Stimulated activated CD4-positive, alpha-beta T cell treated with anti-CD3 and anti-CD28 coated beads, Interleukin-1b, Interleukin-23, amount 100 ng/mL, for 1 hour (primary cell): ENCODE data around the gene CNDP2.
"Not testable (repeated sequence)": the region's sequence is repeated elsewhere in the genome, so short reads cannot be mapped to it uniquely, and the experiment has no call there.

Experiments
- DNase-seq, 2 donors: peaks; one replicate each; pipeline ENCODE4 v3.0.0-alpha.2; 2020; ENCODE audit warnings: low read depth in 2 of 2

Gene CNDP2

DNA sequence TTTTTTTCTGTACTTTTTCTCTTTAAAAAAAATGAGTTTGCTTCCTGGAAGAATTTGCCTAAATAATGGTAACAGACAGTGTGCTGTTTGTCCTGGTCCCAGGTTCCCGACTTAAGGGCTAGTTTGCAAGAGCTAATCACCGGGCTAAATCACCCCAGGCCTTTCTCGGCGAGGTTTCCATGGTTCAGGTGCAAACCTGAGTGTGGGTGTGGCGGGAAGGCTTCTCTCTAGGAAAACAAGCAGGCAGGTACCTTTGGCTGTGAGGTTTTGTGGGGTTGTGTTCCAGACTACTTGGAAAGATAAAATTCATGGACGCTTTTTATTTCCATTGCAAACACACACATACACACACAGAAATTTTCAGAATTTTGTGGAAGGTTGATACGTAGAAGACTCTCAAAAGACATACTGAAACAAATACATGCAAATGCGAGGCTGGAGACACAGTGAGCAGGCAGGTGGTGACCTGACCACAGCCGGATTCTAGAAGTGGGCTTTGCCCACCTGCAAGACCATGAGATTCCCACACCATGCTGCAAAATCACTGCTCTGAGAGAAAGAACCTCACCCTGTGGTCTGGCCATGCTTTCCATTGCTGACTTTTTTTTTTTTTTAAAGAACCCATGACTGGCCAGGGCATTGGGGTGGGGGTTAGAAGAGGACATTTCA, 39.0 kb downstream of the CNDP2 start:
- DNase-seq = no peak

DNA sequence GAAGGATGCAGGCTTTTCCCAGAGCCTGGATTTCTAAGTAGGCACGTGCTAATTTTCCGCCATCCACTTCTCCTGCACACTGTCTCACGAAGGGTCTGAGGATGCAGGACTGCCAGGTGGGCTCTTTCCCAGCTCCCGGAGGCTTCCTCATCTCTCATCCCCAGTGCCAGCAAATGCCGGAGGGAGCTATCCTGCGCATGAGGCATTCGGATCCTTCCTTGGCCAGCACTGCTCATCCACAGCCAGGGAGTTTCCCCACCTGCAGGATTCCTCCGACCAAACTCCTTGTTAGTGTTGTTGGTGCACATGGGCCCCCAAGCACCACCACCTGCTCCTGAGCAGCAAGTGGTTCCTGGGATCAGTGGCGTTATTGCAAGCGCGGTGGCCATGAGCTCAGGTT, 43.1 kb downstream of the CNDP2 start:
- no peak for DNase-seq

DNA sequence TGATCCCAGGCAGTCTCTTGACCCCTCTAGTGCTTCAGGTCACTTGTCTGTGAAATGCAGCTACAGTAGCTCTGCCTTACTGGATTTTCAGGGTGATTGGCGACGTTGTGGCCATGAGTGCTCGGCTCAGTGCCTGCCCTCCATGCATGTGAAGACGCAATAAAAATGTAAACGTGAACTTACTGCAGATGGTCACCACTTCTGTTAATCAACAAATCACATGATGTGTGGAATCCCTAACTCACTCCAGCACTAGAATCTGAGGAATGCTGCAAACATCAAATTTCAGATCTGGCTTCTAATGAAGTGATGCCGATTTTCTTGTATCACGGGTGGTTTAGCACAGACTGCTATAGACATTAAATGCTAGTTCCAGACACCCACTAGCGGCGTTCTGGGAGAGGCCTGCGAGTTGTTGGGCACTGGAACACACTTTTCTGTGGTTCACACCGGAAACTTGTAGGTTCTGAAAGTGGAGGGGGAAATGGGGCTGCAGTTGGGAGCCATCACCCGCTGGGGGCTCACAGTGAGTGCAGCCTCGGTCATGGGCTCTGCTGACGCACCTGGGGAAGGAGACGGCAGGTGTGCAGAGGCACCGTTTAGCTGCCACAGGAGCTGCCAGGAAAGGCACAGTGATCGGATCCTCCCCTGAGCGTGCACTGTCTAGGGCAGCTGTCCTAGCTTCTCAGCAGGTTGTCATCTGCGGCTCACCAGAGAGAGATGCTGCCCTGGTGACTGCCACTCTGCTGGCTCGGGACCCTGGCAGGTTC, 44.7 kb downstream of the CNDP2 start:
- DNase-seq = no peak

DNA sequence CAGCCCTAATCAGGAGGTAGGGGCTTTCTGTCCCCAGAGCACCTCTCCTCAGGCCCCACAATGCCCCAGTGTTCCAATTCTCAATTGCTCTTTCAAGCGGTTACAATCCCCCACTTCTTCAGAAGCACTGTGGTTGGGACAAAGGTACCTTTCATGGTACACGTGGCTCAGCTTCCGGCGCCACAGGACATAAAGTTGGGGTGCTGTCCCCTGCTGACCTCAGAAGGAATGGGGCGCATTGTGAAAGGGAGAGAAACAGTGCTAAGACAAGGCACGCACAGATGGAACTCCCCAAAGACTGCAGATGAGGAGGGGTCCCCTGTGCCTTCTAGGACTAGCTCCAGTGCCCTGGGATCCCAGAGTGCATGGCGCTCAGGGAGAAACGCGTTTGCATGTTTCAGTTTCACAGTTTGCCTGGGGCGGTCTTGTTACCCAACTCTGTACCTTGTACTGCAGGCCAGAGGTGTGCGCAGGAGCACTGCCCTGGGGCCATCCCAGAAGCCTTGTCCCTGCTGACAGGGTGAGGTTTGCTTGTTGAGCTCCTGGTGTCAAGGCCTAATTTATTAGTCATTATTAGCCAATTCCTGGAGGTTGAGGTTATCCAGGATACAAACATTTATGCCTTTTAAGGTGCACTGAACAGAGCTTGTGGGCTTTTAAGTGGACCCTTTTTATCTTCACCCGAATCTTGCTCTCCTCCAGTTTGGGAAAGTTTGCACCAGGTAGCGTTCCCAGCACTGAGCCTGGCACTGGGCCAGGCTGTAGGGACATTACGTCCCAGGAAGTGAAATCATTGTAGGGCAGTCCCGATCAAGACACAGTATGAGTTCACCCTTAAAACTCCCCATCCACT, 45.8 kb downstream of the CNDP2 start:
- DNase-seq = no peak

DNA sequence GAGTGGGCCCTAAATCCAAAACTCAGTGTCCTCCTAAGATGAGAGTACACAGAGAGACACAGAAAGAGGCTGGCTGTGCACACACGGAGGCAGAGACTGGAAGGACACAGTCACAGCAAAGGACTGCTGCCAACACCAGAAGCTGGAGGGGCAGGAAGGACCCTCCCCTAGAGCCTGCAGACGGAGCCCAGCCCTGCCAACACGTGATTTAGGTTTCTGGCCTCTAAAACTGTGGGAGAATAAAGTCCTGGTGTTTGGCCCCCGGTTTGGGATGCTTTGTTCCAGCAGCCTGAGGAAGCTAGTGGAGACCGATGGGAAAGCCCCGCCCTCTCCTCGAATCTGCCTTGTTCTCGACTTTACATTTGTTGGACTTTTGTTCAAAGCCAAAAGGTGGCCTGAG, 48.7 kb downstream of the CNDP2 start:
- DNase-seq = no peak

DNA sequence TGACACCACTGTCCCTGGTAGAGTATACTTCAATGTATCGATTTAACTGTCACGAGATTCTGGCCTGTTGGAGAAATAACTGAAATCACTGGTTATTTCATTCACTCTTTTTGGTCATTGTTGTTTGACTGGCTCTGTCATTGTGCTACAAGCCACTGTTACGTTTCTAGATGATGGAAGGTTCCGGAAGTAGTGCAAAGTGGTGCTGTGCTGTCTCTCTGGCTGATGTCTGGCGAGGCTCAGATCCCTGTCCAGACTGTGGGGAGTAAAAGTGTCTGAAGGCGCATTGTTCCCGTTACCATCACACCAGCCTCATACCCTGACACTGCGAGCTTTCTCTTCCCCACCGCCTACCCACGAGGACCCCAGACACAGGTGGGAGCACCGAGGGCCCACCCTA, 49.8 kb downstream of the CNDP2 start:
- DNase-seq = no peak

DNA sequence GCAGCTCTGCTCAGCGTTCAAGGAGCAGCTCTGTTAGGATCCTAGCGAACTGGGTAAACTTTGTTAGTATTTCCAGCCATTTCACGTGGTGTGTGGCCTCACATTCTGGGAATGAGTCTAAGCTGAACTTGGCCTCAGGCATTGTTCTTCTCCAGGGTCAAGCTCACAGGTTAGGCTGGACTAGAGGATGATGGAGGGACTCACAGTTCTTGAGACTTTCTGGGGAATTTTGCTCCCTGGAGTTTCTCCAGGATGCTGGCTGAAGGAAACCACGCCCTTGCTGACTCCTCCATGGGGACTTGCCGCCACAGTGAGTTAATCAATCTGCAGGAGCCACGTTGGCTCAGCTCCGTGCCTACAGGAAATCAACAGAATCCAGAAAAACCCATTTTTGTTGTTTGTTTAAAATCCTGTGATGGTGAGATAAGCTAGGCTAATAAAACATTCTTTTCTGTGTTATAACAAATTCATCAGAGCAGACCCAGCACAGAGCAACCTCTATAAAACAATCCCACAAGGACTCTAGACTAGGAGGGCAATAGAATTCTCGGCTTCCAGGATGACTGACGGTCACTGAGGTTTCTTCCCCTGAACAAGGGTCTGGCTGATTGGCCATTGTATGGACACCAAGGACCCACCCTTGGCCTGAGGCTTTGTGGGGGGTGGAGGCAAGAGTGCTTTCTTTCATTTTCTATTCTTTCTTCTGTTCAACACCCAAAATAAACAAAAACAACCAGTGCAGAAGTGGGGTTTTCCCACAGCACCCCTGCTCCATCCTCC, 50.8 kb downstream of the CNDP2 start:
- no peak for DNase-seq

DNA sequence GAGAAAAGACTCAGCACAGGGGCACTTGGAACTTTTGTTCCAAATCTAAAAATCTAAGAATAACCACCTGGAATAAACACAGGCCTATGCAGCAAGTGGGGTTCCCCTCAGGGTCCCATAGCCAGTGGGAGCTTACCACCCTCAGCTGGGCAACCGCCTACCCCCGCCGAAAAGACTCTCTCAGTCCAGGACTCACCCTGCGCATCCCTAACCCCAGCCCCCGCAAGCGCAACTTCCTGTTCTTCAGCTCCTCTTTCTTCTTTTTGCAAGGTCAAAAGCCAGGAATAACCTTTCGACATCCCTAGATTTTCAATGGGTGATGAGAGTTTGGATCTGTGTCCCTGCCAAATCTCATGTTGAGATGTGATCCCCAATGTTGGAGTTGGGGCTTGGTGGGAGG, 51.7 kb downstream of the CNDP2 start:
- DNase-seq = no peak

DNA sequence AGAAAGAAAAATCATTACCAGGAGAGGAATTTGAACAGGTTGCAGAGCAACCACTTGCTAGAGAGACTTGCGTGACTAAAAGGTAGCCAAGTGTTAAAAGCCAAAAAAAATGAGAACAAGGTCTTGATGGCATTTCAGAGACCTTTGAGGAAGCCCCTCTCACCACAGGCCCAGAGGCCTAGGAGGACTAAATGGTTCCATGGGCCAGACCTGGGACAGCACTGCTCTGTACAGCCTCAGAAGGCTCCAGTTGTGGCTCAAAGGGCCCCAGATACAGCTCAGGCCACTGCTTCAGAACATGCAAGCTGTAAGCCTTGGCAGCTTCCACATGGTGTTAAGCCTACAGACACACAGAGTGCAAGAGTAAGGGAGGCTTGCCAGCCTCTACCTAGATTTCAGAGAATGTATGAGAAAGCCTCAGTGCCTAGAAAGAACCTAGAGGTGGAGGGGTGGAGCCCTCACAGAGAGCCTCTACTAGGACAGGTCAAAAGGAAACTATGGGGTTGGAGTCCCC, 53.5 kb downstream of the CNDP2 start:
- no peak for DNase-seq

DNA sequence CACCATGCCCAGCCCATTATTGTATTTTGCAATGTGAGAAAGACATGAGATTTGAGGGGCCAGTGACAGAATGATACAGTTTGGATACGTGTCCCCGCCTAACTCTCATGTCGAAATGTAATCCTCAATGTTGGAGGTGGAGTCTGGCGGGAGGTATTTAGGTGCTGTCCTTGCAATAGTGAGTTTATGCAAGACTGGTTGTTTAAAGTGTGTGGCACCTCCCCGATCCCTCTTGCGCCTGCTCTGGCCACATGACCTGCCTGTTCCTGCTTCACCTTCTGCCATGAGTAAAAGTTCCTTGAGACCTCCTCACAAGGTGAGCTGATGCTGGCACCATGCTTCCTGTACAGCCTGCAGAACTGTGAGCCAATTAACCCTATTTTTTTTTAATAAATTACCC, 54.7 kb downstream of the CNDP2 start:
- DNase-seq = no peak

DNA sequence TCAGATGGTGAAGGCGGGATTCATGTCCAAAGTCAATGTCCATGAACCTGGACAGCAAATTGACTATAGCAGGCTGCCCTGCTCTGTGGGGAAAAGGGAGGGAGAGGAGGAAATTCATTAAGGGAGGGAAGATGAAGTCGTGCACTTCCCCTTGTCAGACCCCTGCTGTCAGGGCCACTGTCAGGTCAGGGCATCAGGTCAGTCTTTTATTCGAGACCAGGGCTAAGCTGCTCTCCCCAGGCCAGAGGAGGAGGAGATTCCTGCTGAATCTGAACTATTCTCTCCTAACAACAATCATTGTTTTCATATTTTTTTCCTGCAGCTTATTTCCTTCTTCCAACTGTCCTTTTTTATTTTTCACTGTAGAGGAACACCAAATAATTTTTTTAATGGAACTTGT, 55.3 kb downstream of the CNDP2 start:
- DNase-seq = no peak

DNA sequence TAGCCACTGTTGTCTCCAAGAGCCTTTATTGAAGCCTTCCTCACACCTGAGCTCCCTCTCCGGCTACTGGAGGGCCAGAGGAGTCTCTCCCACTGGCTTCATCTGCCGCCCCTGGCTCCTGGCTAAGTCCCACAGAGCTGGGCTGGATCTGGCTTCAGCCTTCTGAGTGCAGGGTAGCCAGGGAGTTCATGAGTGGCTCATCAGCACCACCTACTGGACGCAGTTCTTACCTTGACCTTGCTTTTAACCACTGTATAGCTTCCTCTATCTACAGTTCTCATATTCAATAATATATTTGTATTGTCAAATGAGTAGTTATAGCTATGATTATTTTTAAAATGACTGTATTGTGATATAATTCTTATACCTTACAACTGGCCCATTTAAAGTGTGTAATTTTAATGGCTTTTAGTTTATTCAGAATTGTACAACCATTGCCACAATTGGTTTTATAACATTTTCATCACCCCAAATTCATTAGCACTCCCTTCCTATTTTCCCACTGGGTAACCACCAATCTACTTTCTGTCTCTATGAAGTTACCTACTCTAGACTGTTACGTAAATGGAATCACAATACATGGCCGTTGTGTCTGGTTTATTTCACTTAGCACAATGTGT, 55.9 kb downstream of the CNDP2 start:
- DNase-seq = peak; percentile 34 to 65

DNA sequence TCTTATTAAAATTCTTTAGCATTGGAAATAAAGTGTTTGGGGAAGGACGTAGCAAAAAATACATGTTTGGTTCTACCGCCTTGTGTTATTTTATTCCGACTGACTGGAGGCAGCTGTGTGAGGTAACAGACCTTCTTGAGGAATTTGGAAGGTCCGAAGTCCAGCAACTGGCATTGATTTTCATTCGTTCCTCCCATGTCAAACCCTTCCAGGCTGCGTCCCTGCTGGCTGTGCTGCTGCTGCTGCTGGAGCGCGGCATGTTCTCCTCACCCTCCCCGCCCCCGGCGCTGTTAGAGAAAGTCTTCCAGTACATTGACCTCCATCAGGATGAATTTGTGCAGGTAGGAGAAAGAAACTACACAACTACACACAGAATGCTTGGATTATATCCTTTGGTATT, 60.0 kb downstream of the CNDP2 start:
- no peak for DNase-seq

DNA sequence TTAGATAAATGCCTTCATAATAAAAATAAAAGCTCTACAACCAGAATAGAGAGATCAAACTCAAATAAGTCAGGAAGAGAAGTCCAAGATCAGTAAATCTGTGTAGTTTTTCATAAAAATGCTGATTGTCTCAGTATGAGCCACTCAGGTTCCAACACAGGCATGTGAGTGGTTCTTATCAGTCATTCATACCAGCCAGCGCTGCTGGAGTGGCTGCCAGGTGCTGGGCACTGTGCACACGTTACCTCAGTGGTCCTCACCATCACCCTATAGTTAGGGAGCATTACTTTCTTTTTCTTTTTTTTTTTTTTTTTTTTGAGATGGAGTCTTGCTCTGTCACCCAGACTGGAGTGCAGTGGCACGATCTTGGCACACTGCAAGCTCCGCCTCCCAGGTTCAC, 61.9 kb downstream of the CNDP2 start:
- DNase-seq = no peak

DNA sequence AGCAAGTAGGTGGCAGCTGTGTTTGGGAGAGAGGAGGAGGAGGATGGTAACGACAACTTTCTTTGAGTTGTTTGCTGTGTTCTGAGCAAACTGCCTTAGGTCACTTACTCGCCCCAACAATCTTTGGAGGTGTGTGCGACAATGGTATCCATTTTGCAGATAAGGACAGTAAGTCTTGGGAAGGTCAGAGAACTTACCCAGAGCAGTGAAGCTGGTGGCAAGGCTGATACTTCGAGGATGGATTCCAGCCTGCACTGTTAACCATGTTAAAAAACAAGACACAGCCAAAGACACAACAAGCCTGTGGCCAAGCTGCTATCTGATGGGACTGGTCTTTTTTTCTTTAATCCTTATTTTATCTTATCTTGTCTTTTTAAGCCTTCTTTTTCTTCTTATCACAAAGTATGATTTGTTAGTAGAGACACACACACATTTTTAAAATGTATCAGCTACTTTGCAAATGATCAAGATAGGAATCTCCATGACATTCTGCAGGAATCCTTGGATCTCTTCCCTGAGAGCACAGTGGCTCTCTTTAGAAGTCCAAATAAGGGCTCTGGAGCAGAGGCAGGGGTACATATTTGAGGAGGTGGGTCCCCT, 66.1 kb downstream of the CNDP2 start:
- no peak for DNase-seq

DNA sequence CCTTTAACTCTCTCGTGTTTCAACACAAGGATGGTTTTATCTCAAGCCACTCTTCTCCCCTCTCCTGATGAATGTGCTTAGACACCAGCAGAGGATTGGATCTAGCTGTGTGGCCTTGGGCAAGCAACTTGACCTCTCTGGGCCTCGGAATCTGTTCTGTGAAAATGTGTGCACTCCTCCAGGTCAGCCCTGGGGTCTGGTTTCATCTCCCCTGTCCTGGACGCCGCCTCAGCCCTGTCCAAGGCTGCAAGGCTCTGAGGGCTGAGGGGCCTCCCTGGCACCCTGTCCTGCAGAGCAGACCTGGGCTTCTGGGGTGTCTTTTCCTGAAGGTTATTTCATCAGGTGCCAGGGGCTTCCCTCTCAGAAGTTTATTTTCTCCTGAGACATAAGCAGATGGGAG, 66.6 kb downstream of the CNDP2 start:
- DNase-seq = no peak

DNA sequence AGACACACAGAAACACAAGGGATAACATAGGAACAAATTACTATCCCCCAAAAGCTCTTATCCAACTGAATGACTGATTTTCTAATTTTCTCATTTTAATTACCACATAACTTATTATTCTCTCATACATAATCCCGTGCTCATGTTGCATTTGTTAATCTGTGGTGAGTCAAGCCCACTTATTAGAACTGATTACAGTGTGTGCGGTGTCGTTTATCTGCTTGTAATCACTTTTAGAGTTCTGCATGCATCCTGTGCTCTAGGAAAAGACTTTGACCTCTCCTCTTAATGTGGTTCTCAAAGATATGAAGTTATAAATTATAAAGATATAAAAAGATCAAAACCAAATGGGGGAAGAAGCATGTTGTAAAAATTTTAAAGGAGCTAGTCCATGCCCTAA, 67.8 kb downstream of the CNDP2 start:
- no peak for DNase-seq

DNA sequence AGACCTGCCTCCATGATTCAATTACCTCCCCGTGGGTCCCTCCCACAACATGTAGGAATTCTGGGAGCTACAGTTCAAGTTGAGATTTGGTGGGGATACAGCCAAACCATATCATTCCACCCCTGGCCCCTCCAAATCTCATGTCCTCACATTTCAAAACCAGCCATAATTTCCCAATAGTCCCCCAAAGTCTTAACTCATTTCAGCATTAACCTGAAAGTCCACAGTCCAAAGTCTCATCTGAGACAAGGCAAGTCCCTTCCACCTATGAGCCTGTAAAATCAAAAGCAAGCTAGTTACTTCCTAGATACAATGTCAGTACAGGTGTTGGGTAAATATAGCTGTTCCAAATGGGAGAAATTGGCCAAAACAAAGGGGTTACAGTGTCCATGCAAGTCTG, 69.0 kb downstream of the CNDP2 start:
- DNase-seq = not testable (repeated sequence)

DNA sequence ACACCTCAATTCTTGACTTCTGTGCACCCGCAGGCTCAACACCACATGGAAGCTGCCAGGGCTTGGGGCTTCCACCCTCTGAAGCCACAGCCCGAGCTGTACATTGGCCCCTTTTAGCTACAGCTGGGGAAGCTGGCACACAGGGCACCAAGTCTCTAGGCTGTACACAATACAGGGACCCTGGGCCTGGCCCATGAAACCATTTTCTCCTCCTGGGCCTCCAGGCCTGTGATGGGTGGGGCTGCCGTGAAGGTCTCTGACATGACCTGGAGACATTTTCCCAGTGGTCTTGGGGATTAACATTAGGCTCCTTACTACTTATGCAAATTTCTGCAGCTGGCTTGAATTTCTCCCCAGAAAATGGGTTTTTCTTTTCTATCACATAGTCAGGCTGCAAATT, 69.8 kb downstream of the CNDP2 start:
- not testable (repeated sequence) for DNase-seq

DNA sequence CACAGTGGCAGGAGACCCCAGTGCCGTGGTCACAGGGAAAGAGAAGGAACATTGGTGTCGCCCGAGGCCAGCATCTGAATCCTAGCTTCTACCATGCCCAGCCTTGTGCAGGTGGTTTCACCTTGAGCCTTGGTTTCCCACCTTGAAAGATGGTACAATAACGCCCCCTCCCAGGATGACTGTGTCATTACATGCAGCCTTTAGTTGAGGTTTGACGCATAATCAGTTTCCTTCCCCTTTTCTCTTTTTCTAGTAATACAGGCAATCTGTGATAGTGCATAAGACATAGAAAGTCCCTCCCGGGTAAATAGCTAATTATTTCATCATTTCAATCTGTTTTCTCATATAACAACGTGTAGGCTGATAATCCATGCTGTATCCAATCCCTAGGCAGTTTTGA, 71.7 kb downstream of the CNDP2 start:
- DNase-seq = no peak

DNA sequence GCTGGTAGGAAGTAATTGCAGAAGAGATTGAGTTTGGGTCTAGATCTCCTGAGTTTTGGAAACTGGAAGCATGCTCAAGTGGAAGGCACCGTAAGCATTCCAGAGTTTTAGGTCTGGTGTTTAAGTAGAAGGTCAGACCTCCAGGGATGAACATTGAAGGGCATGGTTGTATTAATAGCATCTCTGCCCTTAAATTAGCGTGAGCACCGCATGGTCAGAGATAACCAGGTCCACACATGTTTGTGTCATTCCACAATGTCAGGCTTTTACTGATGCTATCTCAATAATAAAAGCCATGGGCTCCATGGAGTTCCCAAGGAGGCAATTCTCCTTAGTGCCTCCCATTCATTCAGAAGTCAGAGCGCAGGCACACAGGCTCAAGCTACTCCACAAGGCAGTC, 73.2 kb downstream of the CNDP2 start:
- DNase-seq = no peak
